ENCODE measurements around the gene RETREG3.
"Not testable (repeated sequence)": the region's sequence is repeated elsewhere in the genome, so short reads cannot be mapped to it uniquely, and the experiment has no call there.

RETREG3 gene

GRCh38 chr17:42632949-42633444 lies 23.8 kb upstream of the RETREG3 start:
- Histone ChIP-seq H3K4me2 (ENCODE audit: low read length) (no peak overlapping the region), H3K4me1 (ENCODE audit: control insufficient read depth, low read length) (no peaks in the 10 kb centered on the region), H3K27me3 (ENCODE audit: control insufficient read depth, low read length) (no peaks in the 10 kb centered on the region), H3K9me3 (ENCODE audit: control insufficient read depth, insufficient read depth, low read length) (no peaks in the 10 kb centered on the region), H3K4me3 (ENCODE audit: low read length) (no peak overlapping the region), H3K9me2 (replicated peaks; ENCODE audit: control insufficient read depth, low read length) (no peaks in the 10 kb centered on the region), H3F3A (ENCODE audit: control insufficient read depth, insufficient read depth) (no peaks in the 10 kb centered on the region), H3K27ac (ENCODE audit: low read depth, low read length) (no peak overlapping the region), H4K20me1 (ENCODE audit: control insufficient read depth, insufficient read depth, low read depth, low read length) (no peaks in the 10 kb centered on the region), H3K79me2 (ENCODE audit: control insufficient read depth, low read length) (no peaks in the 10 kb centered on the region), H3K36me3 (ENCODE audit: control insufficient read depth, low read length) (no peaks in the 10 kb centered on the region)
- TF ChIP-seq EZH2phosphoT487 (IDR thresholded peaks at IDR 0.05; ENCODE audit: borderline replicate concordance, low read length) (no peak), CTCF (IDR thresholded peaks at IDR 0.05; ENCODE audit: low read depth, low read length, poor library complexity, severe bottlenecking) (no peak)

- Histone ChIP-seq H3K9me2 (replicated peaks; ENCODE audit: control insufficient read depth, low read length) (no peaks in the 10 kb centered on the region), H3F3A (ENCODE audit: control insufficient read depth, insufficient read depth) (no peaks in the 10 kb centered on the region), H3K79me2 (ENCODE audit: control insufficient read depth, low read length) (no peaks in the 10 kb centered on the region), H3K4me2 (ENCODE audit: low read length) (no peak overlapping the region), H3K4me1 (ENCODE audit: control insufficient read depth, low read length) (no peaks in the 10 kb centered on the region), H3K9me3 (ENCODE audit: control insufficient read depth, insufficient read depth, low read length) (no peaks in the 10 kb centered on the region), H3K4me3 (ENCODE audit: low read length) (no peak overlapping the region), H3K27me3 (ENCODE audit: control insufficient read depth, low read length) (no peaks in the 10 kb centered on the region), H3K27ac (ENCODE audit: low read depth, low read length) (no peak overlapping the region), H4K20me1 (ENCODE audit: control insufficient read depth, insufficient read depth, low read depth, low read length) (no peaks in the 10 kb centered on the region), H3K36me3 (ENCODE audit: control insufficient read depth, low read length) (no peaks in the 10 kb centered on the region)
- TF ChIP-seq CTCF (IDR thresholded peaks at IDR 0.05; ENCODE audit: low read depth, low read length, poor library complexity, severe bottlenecking) (no peak), EZH2phosphoT487 (IDR thresholded peaks at IDR 0.05; ENCODE audit: borderline replicate concordance, low read length) (no peak)
Measured at GRCh38 chr17:42629411-42630009, 20.3 kb upstream of the RETREG3 start.

- H3K27me3 ChIP-seq (ENCODE audit: control insufficient read depth, low read length); H3K4me3 ChIP-seq (ENCODE audit: low read length); H3F3A ChIP-seq (ENCODE audit: control insufficient read depth, insufficient read depth); H4K20me1 ChIP-seq (ENCODE audit: control insufficient read depth, insufficient read depth, low read depth, low read length); H3K9me3 ChIP-seq (ENCODE audit: control insufficient read depth, insufficient read depth, low read length); H3K36me3 ChIP-seq (ENCODE audit: control insufficient read depth, low read length); H3K79me2 ChIP-seq (ENCODE audit: control insufficient read depth, low read length); H3K9me2 ChIP-seq (replicated peaks; ENCODE audit: control insufficient read depth, low read length); H3K27ac ChIP-seq (ENCODE audit: low read depth, low read length); H3K4me2 ChIP-seq (ENCODE audit: low read length); H3K4me1 ChIP-seq (ENCODE audit: control insufficient read depth, low read length): not testable (repeated sequence)
Measured at GRCh38 chr17:42627032-42627764, 18.0 kb upstream of the RETREG3 start.
